Stimulated activated CD8-positive, alpha-beta memory T cell treated with anti-CD3 and anti-CD28 coated beads, Interleukin-12 subunit alpha, Interleukin-12 subunit beta, amount 100 ng/mL, for 1 hour (primary cell): Measurements from ENCODE around the gene CRABP2.
A peak's percentile ranks its signal among the peaks of the same experiment; 100 is the strongest.

Experiments
- DNase-seq: peaks from one replicate; pipeline ENCODE4 v3.0.0-alpha.2; 2020; ENCODE audit warnings: low read depth

CRABP2 gene

GRCh38 chr1:156689953-156690674 is 15.3 kb downstream of the CRABP2 start:
- DNase-seq, result no peak

GRCh38 chr1:156689035-156689952 is 16.1 kb downstream of the CRABP2 start:
- peak; percentile 64 for DNase-seq

- no peak for DNase-seq
These were observed 21.1 kb downstream of the CRABP2 start for GRCh38 chr1:156684227-156684782.

- DNase-seq, result no peak
These were observed 23.1 kb downstream of the CRABP2 start for GRCh38 chr1:156682166-156682890.

- DNase-seq, result no peak
These were observed 24.0 kb downstream of the CRABP2 start for GRCh38 chr1:156681196-156681960.

- DNase-seq, result no peak
These were observed 25.3 kb downstream of the CRABP2 start for GRCh38 chr1:156680056-156680455.

GRCh38 chr1:156677616-156678596 is 27.5 kb downstream of the CRABP2 start:
- no peak for DNase-seq

- DNase-seq, result no peak
These were observed 28.4 kb downstream of the CRABP2 start, which contains the start of gene NES for GRCh38 chr1:156676820-156677615. Gene NES, minus strand, starts transcription at chr1:156677407. Its CDS starts 143 bp downstream, at chr1:156677264.

- no peak for DNase-seq
These were observed 29.1 kb downstream of the CRABP2 start for GRCh38 chr1:156676114-156676819.

GRCh38 chr1:156675210-156676113 is 29.9 kb downstream of the CRABP2 start:
- no peak for DNase-seq

- DNase-seq, result no peak
These were observed 31.8 kb downstream of the CRABP2 start for GRCh38 chr1:156673387-156674121.

- no peak for DNase-seq
These were observed 33.6 kb downstream of the CRABP2 start for GRCh38 chr1:156671804-156672203.

- DNase-seq, result no peak
These were observed 34.6 kb downstream of the CRABP2 start for GRCh38 chr1:156670791-156671190.

- DNase-seq, result no peak
These were observed 35.0 kb downstream of the CRABP2 start for GRCh38 chr1:156670359-156670758.

- DNase-seq, result no peak
These were observed 35.6 kb downstream of the CRABP2 start for GRCh38 chr1:156669794-156670193.

GRCh38 chr1:156668801-156669637 is 36.4 kb downstream of the CRABP2 start:
- no peak for DNase-seq
